Measurements from ENCODE around the gene FDPS. TPM values are rescaled to one million over a fixed set of nuclear protein-coding genes. Genes with fewer than 3 reads are reported as not detected.

The FDPS gene
- total and polyA plus RNA-seq, 2 experiments from 2014 or later, result 167 to 565 TPM

GRCh38 chr1:155319536-155319935 is 10.9 kb downstream of the FDPS start:
- peaks cover 5% of the 10 kb centered on the region for H3K4me1 ChIP-seq (ENCODE audit: low read depth)
- no peaks in the 10 kb centered on the region for H3K9me3 ChIP-seq (ENCODE audit: low read depth)
- no peak overlapping the region for H3K27ac ChIP-seq
- H3K4me3 ChIP-seq, result no peak overlapping the region
- no peaks in the 10 kb centered on the region for H3K27me3 ChIP-seq
- no peak for DNase-seq (ENCODE audit: low read depth in 1 of 2, low spot score in 1 of 2)
- TF ChIP-seq CTCF (IDR thresholded peaks at IDR 0.05; ENCODE audit: low read depth, low read length), result no peak
- peaks cover 8% of the 10 kb centered on the region for H3K36me3 ChIP-seq

- Histone ChIP-seq H3K4me1 (ENCODE audit: low read depth) (peaks cover 6% of the 10 kb centered on the region), H3K27ac (no peak overlapping the region), H3K4me3 (no peak overlapping the region), H3K9me3 (ENCODE audit: low read depth) (no peaks in the 10 kb centered on the region), H3K36me3 (peaks cover 8% of the 10 kb centered on the region), H3K27me3 (no peaks in the 10 kb centered on the region)
- DNase-seq (ENCODE audit: low read depth in 1 of 2, low spot score in 1 of 2), result no peak
- TF ChIP-seq CTCF (IDR thresholded peaks at IDR 0.05; ENCODE audit: low read depth, low read length), result no peak
These were observed 11.6 kb downstream of the FDPS start for GRCh38 chr1:155320252-155320651.

GRCh38 chr1:155320661-155321617 is 12.3 kb downstream of the FDPS start, which contains the start of gene RUSC1:
TSS of gene RUSC1 (plus strand) at chr1:155320894. CDS start at chr1:155321774, 880 bp downstream.
- no peak within 1 kb of the TSS for H3K27ac ChIP-seq
- peak; percentile 61 to 71 for DNase-seq (ENCODE audit: low read depth in 1 of 2, low spot score in 1 of 2)
- H3K9me3 ChIP-seq (ENCODE audit: low read depth), result no peaks in the 10 kb centered on the region
- H3K4me1 ChIP-seq (ENCODE audit: low read depth), result peaks cover 8% of the 10 kb centered on the region
- no peaks in the 10 kb centered on the region for H3K27me3 ChIP-seq
- no peak for TF ChIP-seq CTCF (IDR thresholded peaks at IDR 0.05; ENCODE audit: low read depth, low read length)
- peaks cover 8% of the 10 kb centered on the region for H3K36me3 ChIP-seq
- peak within 1 kb of the TSS; percentile 19 for H3K4me3 ChIP-seq

GRCh38 chr1:155321639-155322503 is 13.2 kb downstream of the FDPS start:
- H3K9me3 ChIP-seq (ENCODE audit: low read depth), result no peaks in the 10 kb centered on the region
- H3K27ac ChIP-seq, result no peak overlapping the region
- peak in 1 of 2 donors; percentile 4 for DNase-seq (ENCODE audit: low read depth in 1 of 2, low spot score in 1 of 2)
- H3K36me3 ChIP-seq, result peaks cover 8% of the 10 kb centered on the region
- TF ChIP-seq CTCF (IDR thresholded peaks at IDR 0.05; ENCODE audit: low read depth, low read length), result no peak
- H3K4me3 ChIP-seq, result peak overlapping the region; percentile 61
- peaks cover 8% of the 10 kb centered on the region for H3K4me1 ChIP-seq (ENCODE audit: low read depth)
- H3K27me3 ChIP-seq, result no peaks in the 10 kb centered on the region

DNA sequence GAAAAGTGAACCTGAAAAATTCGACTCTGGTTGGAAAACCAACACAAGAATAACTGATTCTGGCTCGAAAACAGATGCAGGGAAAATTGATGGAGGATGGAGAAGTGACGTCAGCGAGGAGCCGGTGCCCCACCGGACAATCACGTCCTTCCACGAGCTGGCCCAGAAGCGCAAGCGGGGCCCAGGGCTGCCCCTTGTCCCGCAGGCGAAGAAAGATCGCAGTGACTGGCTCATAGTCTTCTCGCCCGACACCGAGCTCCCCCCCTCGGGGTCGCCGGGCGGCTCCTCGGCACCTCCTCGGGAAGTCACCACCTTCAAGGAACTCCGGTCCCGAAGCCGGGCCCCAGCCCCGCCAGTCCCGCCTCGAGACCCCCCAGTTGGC is 13.9 kb downstream of the FDPS start:
- no peak for TF ChIP-seq CTCF (IDR thresholded peaks at IDR 0.05; ENCODE audit: low read depth, low read length)
- H3K9me3 ChIP-seq (ENCODE audit: low read depth), result no peaks in the 10 kb centered on the region
- peaks cover 8% of the 10 kb centered on the region for H3K4me1 ChIP-seq (ENCODE audit: low read depth)
- peak overlapping the region; percentile 84 for H3K27ac ChIP-seq
- peak overlapping the region; percentile 61 for H3K4me3 ChIP-seq
- peaks cover 8% of the 10 kb centered on the region for H3K36me3 ChIP-seq
- peak; percentile 30 to 48 for DNase-seq (ENCODE audit: low read depth in 1 of 2, low spot score in 1 of 2)
- H3K27me3 ChIP-seq, result no peaks in the 10 kb centered on the region
